NCI-H226 (cell line): Measurements from ENCODE around the gene COMMD7.
"Not testable (repeated sequence)": the region's sequence is repeated elsewhere in the genome, so short reads cannot be mapped to it uniquely, and the experiment has no call there.

Source experiments
- DNase-seq: peaks from one replicate; pipeline ENCODE4 v3.0.0-alpha.2; 2015

The COMMD7 gene

DNA sequence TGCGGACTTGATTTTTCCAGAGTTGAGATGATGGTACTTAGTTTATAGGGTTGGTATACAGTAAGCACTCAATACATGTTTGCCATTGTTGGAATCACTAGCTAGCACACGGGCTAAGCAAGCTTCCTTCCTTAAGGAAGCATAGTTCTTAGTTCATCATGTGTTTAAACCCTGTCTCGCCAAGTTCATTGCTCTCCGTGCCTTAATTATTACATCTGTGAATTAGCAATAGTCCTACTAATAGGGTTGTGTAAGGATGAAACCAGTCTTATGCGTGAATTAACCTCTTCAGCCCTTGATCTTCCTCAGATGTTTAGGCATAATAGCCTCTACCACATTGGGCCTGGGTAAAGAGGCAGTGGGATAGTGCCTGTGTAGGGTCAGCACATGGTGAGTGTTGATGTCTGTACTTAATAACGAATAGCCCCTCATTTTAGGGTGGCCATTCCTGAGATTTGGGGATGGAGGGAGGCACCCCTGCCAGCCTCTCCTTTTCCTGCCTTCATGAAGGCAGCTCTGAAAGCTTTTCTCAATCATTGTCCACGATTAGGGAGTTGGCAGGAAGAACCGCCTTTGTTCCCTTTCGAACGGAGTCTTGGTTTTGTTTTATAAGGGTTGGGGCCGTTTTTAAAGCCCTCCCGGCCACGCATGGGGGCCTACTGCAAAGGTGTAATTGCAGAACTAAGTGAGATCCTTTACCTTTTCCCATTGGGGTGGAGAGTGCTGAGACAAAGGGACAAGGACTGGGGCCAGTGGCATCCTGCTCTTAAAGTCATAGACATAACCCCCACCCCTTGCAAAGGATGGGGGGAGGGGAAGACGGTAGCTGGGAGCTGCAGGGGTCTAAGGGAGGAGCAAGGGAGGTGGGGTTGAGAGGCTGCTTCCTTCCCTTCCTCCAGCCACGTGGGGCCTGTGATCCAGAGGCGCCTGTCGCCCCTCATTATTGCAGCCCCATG is 21.0 kb upstream of the COMMD7 start:
- DNase-seq: no peak

DNA sequence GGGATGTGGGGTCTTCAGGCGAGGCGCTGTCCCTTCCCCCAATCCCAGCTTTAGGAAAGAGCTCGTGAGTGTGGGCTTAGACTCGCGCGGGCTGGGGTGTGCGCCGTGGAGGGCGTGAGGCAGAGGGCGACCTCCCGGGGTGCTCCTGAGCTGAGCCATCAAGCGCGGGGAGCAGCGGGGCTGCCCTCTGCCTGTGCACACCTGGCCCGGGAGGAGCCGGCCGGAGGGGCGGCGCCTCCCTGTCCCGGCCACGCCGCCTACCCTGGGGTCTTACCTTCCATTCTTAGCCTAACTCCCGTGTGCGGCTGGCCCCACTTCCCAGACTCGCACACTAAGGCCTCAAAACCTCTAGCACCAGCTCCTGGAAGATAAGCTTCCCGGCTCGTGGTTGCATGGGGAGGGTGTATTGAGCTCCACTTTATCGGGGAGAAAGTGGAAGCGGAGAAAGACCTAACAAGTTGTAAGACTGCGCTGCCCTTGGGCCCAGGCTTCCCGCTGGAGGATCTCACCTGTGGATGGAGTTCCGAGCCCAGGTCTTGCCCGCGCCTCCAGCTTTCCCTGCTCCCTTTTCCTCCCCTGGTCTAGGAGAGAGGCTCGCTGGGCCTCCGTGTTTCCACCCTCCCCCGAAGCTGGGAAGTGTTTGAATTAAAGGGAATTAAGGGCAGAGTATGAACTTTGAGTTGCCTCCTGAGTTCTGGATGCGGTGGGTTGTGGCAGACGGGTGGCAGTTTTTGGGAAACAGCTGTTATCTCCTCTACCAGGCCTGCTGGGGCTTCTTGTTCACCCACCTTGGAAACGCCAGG is 20.1 kb upstream of the COMMD7 start:
- DNase-seq: no peak

DNA sequence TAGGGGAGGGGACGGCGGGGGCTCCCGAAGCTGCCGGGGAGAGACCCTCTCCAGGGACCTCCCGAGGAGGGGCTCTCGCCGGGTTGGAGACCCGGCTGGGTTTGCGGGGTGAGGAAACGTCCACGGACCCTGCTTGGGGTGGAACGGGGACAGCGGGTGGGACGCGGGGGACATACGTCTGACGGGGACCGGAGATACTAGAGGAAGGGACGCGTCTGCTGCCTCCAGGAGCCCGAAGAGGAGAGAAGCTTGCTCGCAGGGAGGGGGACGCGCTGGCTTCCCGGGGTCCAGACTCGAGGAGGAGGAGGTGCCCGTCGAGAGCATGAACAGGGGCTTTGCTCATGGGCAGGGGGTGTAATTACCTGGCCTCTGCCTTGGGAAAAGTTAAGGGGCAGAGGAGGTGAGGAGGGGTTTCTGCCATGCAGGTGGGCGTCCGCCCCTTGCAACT is 19.5 kb upstream of the COMMD7 start:
- DNase-seq: no peak

DNA sequence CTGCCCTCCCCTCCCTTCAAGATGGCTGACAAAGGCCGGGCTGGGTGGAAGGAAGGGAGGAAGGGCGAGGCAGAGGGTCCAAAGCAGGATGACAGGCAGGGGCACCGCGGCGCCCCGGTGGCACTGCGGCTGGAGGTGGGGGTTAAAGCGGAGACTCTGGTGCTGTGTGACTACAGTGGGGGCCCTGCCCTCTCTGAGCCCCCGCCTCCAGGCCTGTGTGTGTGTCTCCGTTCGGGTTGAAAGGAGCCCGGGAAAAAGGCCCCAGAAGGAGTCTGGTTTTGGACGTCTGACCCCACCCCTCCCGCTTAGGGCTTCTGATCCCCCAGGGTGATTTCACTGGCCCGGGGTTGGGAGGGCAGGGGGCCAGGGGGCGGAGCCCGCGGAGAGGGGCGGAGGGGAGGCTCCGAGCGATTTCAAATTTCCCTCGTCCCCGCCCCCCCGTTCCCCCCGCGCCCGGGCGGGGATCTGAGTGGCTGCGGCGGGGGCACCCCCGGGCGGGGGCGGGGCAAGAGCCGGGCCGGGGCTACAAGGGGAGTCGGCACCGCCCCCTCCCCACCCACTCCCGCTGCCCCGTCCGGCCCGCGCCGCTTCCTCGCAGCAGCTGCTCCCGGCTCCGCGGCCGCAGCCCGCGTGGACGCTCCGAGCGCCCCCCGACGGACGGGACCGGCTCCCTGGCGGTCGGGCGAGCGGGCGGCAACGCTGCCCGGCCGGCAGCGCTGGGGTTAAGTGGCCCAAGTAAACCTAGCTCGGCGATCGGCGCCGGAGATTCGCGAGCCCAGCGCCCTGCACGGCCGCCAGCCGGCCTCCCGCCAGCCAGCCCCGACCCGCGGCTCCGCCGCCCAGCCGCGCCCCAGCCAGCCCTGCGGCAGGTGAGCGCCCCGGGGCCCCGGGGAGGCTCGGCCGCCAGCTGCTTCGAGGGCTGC is 18.8 kb upstream of the COMMD7 start, which contains the start of gene DNMT3B:
Gene DNMT3B (plus strand): TSS at position 555 of the 923 bp plus-strand sequence. CDS start 17,939 bp downstream, outside the sequence.
- DNase-seq: peak; percentile 71

DNA sequence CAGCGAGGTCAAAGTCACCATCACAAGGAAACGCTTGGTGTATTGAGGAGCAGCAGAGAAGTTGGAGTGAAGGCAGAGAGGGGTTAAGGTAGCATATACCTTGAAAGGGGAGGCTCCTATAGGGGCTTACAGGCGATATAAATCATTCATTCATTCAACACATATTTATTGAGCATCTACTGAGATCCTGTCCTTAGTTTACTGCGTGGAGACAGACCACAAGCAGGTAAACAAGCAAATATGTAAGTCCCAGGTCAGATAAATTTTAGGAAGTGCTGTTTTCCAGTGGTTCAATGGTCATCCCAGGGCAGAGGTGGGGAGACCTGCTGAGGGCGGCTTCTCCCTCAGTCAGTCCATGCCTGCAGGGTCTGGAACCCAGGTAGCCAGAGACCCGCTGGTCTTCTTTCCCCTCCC is 18.2 kb upstream of the COMMD7 start:
- no peak for DNase-seq

DNA sequence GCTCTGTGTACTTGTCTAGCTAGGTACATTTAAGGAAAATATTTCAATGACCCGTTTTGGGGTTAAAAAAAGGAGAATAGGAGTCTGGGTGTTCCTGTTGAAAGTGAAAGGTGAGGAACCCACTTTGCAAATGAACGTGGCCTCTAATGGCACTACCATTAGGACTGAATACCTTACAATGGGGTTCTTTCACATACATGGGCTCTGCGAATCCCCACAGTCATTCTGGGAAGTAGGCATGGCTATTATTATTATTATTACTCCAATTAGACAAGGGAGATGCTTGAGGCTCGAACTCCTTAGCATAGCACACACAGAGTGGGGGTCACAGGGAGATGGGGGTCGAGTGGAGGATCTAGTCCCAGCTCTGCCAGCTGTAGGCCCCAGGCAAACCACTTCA is 12.9 kb upstream of the COMMD7 start:
- DNase-seq: no peak

DNA sequence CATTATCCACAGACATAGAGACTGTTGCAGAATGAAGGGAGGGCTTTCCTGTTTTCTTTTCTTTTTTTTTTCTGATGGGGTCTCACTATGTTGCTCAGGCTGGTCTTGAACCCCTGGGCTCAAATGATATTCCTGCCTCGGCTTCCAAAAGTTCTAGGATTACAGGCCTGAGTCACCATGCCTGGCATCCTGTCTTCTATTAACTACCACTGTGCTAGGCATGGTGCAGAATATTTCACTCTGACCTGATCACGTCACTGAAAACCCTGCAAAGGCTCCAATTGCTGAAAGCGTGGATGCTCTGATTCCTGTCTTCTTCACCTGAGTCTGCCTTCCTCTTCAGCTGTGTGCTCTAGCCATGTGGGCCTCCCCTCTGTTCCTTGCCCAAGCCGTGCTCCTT is 10.5 kb upstream of the COMMD7 start:
- no peak for DNase-seq

DNA sequence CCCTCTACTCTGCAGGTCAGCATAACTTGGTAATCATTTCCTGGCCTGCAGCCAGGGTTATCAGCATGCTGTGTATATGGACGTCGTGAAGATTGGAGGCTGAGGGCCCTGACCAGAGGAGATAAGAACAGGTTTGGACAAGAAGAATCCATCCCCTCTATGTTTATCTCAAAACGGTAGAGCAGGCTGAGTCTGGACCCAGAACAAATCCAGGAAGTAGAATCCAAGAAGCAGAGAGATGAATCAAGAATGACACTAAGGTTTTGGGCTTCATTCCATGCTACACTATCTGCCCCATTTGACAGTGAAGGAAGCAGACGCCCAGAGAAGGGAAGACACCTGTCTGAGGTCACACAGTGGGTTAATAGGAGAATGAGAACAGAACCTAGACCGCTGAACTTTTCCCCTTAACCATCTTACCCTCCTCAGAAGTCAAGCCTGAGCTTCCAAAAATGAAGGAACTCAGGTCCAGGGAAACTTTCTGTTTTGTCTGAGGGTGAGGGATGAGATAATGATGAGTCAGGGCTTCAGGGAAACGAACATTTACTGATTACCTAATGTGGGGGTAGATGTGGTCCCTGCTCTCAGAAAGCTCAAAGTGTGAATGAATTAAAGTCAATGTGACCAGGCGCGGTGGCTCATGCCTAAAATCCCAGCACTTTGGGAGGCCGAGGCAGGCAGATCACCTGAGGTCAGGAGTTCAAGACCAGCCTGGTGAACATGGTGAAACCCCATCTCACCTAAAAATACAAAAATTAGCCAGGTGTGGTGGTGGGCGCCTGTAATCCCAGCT is 9.4 kb upstream of the COMMD7 start:
- DNase-seq: peak; percentile 73

DNA sequence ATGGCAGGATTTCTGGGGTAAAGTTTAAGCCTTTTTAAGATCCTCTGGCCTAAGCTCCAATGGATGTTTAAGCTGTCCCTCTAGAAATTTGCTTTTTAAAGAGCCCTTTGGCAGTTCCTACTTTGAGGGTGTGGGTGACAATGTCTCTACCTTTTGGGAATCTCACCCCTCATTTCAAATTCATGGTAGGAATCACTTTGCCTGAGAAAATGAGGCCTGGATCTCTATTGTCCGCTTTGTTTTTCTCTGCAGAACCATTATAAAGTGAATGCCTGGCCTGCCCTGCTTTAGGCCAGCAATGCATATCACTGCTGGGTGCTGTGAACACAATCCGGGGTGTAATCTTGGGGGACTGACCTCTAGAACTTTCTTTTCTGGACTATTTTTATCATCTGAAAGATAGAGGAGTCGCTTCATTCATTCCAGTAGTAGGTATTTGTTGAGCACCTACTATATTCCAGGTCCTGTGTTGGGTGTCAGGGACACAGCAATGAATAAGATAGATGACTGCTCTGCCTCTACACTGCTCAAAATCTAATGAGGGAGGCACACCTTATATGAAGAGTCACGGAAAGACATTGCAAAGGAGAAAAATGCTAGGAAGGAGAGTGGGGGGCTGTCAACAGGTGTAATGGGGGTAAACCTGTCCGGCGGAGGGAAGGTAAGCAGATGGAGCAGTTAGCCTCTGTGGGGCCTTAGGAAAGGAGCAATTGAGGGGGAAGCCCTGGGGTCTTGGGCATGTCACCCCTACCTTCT is 8.6 kb upstream of the COMMD7 start:
- DNase-seq: no peak

DNA sequence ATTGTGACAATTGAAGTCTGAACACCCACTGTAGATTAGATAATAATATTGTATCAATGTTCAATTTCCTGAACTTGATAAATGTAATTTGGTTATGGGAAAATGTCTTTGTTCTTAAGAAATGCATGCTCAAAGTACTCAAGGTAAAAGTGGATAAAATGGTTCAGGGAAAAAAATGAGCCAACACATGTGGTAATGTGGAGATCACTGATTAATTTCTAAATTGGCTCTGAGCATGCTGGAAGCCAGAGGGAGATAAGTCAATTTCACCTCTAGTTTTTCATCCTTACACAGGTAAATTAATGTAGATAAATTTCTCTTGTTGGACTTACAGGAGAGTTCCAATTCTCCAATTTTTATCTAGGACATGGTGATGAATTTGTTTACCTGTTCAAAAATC is 8.0 kb upstream of the COMMD7 start:
- DNase-seq: no peak

DNA sequence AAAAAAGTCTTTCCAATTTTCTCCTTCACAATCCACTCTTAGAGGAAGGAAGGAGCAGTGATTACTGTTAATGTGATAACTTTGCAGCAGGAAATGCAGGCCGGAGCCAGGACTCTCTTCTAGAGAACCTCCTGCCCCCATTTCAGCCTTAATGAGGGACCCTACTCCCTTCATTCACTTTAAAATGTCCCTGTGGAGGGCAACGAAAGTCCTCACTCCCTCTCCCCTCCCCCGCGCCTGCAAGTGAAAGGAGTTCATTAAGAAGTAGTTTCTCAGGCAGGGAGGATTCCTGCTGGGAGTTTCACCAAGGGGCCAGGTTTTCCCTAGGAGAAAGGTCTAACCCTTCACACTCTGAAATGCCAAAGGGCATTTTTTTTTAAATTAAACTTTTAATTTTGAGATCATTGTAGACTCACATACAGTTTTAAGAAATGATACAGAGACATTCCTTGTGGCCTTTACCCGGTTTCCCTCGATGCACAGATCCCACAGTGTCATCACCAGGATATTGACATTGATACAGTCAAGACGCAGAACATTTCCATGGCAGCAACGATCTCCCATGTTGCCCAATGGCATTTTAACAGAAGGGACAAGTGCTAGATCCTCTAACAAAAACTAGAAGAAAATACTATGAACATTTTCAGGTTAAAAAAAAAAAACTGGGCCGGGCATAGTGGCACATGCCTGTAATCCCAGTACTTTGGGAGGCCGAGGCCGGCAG is 6.8 kb upstream of the COMMD7 start:
- DNase-seq: no peak

DNA sequence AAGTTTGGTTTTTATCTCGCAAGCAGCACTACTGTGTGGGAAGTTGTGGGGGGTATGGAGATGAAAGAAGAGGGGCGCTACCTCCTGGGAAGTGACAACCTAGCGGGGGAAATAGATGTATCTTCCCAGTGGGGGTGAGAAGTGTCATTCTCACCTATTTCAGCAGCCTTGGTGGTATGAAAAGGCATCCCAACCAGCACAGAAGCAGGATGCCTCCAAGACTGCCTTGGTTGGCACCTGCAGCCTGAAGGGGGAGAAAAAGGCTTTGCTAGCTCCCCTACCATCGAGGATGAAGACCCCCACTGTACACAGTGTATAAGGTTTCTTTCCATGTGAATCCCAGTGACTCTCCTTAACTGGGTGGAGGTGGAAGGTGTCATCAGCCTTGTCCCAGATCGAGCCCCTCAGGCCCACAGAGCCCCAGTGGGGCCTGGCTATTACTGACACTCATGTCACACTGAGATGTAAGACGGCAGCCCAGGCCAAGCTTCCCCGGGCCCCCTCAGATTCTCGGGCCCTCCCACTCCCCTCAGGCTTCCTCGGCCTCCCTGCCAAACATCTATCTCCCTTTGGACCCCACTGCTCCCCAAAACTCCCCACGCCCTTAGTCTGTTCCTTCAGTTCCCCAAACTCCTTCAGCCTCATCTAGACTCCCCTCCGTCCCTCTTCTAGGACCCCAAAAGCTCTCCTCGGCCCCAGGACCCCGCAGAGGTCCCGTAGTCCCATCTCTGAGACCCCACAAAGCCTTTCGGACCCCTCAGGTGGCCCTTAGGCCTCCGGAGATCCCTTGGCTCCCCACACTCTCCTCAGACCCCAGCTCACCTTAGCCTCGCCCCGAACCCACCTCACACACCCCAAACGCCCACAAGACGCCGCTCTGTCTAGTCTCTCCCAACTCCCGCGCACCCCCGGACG is 688 bp downstream of the COMMD7 start:
- DNase-seq: no peak

DNA sequence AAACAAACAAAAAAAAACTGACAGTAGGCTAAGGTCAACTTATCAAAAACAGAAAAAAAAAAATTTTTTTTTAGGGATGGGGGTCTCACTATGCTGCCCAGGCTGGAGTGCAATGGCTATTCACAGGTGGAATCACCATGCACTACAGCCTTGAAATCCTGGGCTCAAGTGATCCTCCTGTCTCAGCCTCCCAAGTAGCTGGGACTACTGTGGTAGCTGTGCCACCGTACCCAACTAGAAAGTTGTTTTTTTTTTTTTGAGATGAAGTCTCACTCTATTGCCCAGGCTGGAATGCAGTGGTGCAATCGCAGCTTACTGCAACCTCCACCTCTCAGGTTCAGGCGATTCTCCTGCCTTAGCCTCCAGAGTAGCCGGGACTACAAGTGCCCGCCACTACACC is 2.1 kb downstream of the COMMD7 start:
- no peak for DNase-seq

DNA sequence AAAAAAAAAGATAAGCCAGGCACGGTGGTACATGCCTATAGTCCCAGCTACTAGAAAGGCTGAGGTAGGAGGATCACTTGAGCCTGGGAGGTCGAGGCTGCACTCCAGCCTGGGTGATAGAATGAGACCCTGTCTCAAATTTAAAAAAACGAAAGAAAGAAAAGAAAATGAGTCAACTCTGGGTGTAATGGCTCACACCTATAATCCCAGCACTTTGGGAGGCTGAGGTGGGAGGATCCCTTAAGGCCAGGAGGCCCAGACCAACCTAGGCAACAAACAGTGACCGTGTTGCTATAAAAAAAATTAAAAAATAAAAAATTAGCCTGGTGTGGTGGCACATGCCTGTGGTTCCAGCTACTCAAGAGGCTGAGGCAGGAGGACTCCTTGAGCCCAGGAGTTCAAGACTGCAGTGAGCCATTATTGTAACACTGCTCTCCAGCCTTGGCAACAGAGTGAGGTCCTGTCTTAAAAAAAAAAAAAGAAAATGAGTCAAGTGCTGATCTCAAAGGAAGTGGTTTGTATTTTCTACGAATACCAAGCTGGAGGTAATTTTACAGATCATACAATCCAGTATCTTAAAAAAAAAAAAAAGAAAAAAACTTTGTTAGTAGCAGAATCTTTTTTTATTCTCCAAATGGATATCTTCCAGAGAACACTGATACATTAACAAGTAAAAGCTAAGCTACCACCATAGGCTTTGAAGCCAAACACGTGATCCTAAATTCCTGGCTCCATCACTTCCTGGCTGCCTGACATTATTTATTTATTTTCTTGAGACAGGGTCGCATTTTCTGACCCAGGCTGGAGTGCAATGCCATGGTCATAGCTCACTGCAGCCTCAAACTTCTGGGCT is 5.7 kb downstream of the COMMD7 start:
- DNase-seq: peak; percentile 57

DNA sequence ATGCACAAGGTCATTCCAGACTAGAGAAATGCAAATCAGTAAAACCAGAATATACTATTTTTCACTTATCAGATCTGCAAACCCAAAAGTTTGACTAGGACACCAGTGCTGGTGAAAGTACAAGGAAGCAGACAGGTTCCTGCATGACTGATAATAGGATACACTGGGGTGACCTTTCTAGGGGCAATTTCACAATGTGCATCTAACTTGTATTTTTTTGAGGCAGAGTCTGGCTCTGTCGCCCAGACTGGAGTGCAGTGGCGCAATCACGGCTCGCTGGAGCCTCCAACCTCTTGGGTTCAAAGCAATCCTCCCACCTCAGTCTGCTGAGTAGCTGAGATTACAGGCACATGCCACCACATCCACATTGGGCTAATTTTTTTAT is 11.4 kb downstream of the COMMD7 start:
- DNase-seq: no peak

DNA sequence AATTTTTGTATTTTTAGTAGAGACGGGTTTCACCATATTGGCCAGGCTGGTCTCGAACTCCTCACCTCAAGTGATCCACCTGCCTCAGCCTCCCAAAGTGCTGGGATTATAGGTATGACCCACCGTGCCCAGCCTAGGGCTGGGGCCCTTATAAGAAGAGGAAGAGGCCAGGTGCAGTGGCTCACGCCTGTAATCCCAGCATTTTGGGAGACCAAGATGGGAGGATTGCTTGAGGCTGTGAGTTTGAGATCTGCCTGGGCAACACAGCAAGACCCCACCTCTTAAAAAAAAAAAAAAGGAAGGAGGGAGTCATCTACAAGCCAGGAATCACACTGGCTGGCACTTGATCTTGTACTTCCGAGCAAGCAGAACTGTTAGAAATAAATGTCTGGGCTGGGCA is 13.9 kb downstream of the COMMD7 start:
- not testable (repeated sequence) for DNase-seq

DNA sequence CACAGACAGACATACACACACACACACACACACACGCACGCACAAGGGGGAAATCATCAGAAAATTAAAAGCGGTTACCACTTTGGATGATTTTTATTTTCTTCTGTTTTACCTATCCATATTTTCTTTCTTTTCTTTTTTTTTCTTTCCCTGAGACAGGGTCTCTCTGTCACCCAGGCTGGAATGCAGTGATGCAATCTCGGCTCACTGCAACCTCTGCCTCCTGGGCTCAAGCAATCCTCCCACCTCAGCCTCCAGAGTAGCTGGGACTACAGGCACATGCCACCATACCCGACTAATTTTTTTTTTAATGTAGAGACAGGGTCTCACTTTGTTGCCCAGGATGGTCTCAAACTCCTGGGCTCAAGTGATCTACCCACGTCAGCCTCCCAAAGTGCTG is 14.8 kb downstream of the COMMD7 start:
- DNase-seq: not testable (repeated sequence)

DNA sequence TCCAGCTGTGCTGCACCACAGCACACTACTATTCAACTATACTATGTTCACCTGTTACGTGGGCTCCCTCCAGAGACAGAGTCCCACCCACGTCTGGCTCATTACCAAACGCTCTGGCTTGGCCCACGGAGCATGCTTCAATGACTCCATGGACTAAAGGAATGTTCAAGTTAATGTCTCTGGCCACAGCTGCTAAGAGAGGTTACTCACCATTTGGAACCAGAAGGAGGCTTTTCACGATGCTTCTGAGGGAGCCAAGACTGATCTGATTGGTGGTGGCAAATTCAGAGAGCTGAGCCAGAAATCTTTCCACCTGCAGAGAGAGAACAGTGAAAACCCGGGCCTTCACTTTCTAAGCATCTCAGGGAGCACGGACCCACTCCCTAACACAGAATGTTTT is 15.6 kb downstream of the COMMD7 start:
- DNase-seq: peak; percentile 81
